CD4-positive, alpha-beta T cell treated with Interleukin-2 at 100 ng/mL for 4 hours (primary cell): ENCODE data around the gene NELFE.
"Not testable (repeated sequence)": the region's sequence is repeated elsewhere in the genome, so short reads cannot be mapped to it uniquely, and the experiment has no call there.

Experiments used
- DNase-seq: peaks from one replicate; pipeline ENCODE4 v3.0.0-alpha.2; 2020; ENCODE audit warnings: low spot score

NELFE gene

DNA sequence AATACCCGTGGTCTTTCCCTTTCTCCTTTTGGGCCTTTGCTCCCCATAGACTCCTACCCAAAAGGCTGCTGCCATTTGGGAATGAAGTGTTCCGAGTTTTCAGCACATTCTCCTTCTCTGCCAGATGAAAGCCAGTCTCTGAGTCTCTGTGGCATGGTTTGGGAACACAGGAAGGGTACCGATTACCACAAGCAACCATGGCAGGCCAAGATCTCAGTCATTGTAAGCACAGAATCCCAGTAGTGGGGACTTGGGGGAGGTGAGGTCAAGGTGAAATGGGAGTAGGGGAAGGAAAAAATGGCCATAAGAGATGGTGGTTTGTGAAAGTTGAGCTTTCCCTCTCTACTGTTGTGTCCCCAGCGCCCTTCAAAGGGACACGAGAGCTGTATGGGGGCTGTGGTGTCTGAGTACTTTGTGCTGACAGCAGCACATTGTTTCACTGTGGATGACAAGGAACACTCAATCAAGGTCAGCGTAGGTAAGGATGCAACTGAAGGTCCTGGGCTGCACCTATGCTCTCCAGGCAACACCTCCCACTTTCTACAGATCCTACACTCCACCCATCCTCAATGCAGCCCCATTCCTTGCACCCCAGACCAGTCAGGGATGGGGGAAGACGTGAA lies 8.7 kb downstream of the NELFE start:
- DNase-seq = no peak

- DNase-seq = no peak
Observed at GRCh38 chr6:31948753-31949413, 9.9 kb downstream of the NELFE start.

DNA sequence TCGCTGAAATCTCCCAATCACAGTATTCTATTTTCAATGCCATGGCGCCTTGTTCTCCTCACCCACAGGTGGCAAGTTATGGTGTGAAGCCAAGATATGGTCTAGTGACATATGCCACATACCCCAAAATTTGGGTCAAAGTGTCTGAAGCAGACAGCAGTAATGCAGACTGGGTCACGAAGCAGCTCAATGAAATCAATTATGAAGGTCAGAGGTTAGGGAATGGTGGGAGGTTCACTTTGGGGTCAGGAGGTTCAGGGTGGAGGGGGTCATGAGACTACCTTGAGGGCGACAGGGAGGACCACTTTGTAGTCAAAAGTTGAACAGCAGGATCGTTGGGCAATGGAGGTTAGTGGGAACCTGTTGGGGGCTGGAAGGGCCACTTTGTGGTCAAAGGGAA lies 10.5 kb downstream of the NELFE start:
- DNase-seq = no peak

DNA sequence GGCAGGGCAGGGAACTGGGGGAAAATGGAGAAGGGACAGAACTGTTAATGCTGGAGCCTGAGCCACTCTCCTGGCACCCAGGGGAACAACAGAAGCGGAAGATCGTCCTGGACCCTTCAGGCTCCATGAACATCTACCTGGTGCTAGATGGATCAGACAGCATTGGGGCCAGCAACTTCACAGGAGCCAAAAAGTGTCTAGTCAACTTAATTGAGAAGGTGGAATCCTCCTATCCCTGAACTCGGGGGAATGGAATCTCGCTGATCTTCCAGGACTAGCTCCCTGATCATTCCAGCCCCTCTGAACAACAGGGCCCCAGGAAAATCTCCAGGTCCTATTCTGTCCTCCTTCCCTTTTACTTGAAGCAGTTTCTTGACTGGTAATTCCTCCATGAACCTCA lies 10.9 kb downstream of the NELFE start:
- no peak for DNase-seq

DNA sequence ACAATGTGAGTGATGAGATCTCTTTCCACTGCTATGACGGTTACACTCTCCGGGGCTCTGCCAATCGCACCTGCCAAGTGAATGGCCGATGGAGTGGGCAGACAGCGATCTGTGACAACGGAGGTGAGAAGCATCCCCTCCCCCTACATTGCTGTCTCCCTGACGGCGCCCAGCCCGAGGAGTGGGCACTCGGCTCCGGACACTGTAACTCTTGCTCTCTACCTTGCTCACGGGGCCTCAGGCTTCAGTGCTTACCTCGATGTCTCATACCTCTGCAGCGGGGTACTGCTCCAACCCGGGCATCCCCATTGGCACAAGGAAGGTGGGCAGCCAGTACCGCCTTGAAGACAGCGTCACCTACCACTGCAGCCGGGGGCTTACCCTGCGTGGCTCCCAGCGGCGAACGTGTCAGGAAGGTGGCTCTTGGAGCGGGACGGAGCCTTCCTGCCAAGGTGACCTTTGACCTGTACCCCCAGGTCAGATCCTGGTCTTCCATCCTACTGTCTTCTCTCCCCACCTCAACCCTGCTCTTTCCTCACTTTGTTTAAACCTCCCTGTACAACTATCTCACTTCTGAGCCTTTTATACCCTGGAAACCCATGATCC lies 11.6 kb downstream of the NELFE start:
- no peak for DNase-seq

- DNase-seq = no peak
Observed at GRCh38 chr6:31946370-31946885, 12.3 kb downstream of the NELFE start.

DNA sequence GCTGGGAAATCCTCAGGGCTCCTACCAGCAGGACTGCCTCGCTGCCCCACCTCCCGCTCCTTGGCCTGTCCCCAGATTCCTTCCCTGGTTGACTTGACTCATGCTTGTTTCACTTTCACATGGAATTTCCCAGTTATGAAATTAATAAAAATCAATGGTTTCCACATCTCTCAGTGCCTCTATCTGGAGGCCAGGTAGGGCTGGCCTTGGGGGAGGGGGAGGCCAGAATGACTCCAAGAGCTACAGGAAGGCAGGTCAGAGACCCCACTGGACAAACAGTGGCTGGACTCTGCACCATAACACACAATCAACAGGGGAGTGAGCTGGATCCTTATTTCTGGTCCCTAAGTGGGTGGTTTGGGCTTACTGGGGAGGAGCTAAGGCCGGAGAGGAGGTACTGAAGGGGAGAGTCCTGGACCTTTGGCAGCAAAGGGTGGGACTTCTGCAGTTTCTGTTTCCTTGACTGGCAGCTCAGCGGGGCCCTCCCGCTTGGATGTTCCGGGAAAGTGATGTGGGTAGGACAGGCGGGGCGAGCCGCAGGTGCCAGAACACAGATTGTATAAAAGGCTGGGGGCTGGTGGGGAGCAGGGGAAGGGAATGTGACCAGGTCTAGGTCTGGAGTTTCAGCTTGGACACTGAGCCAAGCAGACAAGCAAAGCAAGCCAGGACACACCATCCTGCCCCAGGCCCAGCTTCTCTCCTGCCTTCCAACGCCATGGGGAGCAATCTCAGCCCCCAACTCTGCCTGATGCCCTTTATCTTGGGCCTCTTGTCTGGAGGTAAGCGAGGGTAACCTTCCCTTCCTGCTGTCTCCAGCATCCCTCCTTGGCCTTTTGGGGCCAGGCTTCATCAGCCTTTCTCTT lies 13.0 kb downstream of the NELFE start, which contains the start of gene CFB:
Gene CFB (plus strand): TSS at position 589 of the 863 bp plus-strand sequence. CDS start 127 bp downstream, at position 716.
- DNase-seq = no peak

DNA sequence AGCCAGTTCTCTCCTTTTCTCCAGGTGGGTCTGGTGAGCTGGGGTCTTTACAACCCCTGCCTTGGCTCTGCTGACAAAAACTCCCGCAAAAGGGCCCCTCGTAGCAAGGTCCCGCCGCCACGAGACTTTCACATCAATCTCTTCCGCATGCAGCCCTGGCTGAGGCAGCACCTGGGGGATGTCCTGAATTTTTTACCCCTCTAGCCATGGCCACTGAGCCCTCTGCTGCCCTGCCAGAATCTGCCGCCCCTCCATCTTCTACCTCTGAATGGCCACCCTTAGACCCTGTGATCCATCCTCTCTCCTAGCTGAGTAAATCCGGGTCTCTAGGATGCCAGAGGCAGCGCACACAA lies 13.6 kb downstream of the NELFE start:
- no peak for DNase-seq

- no peak for DNase-seq
Observed at GRCh38 chr6:31943742-31944141, 15.0 kb downstream of the NELFE start.

- no peak for DNase-seq
Observed at GRCh38 chr6:31940256-31940664, 18.5 kb downstream of the NELFE start.

DNA sequence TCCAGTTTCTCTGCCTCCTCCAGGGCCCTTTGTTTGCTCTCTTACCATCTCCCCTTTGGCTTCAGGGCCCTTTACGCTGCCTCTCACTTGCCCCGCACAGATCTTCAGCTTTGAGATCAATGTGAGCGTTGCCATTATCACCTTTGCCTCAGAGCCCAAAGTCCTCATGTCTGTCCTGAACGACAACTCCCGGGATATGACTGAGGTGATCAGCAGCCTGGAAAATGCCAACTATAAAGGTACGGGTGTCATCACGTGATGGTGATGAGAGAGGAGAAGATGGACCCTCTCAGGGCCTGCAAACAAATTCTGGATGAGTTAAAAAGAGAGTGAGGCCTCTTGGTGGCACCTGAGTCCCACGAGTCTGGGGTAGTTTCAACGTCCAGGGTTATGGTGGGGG lies 22.9 kb downstream of the NELFE start:
- no peak for DNase-seq

- DNase-seq = no peak
Observed at GRCh38 chr6:31935021-31935420, 23.8 kb downstream of the NELFE start.

- DNase-seq = no peak
Observed at GRCh38 chr6:31933537-31933936, 25.2 kb downstream of the NELFE start.

DNA sequence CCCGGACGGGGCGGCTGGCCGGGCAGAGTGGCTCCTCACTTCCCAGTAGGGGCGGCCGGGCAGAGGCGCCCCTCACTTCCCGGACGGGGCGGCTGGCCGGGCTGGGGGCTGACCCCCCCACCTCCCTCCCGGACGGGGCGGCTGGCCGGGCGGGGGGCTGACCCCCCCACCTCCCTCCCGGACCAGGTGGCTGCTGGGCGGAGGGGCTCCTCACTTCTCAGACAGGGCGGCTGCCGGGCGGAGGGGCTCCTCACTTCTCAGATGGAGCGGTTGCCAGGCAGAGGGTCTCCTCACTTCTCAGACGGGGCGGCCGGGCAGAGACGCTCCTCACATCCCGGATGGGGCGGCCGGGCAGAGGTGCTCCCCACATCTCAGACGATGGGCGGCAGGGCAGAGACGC lies 26.6 kb downstream of the NELFE start:
- not testable (repeated sequence) for DNase-seq

DNA sequence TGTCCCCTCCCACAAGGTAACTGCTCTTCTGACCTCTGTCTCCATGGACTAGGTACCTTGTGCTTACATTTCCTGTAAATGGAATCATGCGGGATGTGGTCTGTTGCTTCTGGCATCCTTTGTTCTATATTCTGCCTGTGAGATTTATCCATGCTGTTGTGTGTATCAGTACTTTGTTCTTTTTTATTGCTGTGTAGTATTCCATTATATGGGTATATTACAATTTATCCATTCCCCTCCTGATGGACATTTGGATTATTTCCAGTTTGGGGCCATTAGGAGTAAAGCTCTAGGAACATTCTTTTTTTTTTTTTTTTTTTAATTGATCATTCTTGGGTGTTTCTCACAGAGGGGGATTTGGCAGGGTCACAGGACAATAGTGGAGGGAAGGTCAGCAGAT lies 27.8 kb downstream of the NELFE start:
- DNase-seq = no peak

DNA sequence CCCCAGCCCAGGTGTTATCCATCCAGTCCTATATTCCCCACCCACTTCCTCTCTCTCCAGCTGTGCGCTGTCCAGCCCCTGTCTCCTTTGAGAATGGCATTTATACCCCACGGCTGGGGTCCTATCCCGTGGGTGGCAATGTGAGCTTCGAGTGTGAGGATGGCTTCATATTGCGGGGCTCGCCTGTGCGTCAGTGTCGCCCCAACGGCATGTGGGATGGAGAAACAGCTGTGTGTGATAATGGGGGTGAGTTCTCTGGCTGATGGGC lies 30.2 kb downstream of the NELFE start:
- no peak for DNase-seq

GRCh38 chr6:31927863-31928671 lies 30.7 kb downstream of the NELFE start:
- DNase-seq = no peak

DNA sequence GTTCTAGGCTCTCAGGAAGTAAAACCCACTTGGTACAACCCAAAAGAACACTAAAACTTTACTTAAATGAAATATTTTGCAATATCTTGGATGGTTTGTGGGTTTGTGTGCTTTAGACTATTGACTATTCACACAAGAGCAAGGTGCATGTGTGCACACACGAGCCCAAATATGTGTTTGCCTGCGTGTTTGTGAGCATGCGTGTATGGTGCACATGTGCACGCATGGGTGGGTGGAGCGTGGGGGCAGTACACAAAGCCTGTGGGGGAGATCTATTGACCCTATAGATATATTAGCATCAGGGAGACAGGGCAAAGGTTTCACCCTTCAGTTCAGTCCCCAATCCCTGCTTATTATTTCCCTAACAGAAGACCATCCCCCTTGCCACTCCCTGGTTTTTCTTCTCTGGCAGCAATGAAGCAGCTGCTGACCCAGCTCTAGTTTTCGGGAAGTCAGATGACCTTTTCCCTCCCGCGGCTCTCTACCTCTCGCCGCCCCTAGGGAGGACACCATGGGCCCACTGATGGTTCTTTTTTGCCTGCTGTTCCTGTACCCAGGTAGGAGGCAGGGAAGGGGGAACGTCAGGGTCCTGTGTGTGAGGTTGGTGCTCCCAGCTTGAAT lies 31.4 kb downstream of the NELFE start, which contains the start of gene C2:
Gene C2 (plus strand): TSS at position 476 of the 621 bp plus-strand sequence. CDS start 36 bp downstream, at position 512.
- DNase-seq = no peak

- peak; percentile 20 for DNase-seq
Observed at GRCh38 chr6:31922942-31923341, 35.8 kb downstream of the NELFE start.

- DNase-seq = no peak
Observed at GRCh38 chr6:31920811-31921210, 38.0 kb downstream of the NELFE start.

- no peak for DNase-seq
Observed at GRCh38 chr6:31919624-31920303, 39.0 kb downstream of the NELFE start.
